ENCODE measurements around the gene CFAP58.

DNA sequence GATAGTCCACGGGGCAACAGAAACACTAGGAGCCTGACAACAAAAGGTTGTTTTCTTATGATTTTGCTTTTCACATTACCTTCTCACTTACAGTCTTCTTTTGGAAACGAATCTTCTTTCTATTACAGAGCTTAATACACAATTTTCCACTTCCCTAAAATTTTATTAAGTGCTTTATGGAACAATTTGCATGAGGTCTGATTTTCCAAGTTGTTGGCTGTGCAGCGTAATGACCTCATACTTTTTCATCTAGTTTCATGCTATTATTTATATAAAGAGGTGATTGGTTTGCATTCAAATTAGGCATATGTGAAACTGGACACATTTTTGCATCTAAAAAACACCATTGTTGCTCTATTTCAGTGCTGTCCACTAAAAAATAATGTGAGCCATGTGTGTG lies 76.7 kb downstream of the CFAP58 start:
- TF ChIP-seq, protein P1, sequence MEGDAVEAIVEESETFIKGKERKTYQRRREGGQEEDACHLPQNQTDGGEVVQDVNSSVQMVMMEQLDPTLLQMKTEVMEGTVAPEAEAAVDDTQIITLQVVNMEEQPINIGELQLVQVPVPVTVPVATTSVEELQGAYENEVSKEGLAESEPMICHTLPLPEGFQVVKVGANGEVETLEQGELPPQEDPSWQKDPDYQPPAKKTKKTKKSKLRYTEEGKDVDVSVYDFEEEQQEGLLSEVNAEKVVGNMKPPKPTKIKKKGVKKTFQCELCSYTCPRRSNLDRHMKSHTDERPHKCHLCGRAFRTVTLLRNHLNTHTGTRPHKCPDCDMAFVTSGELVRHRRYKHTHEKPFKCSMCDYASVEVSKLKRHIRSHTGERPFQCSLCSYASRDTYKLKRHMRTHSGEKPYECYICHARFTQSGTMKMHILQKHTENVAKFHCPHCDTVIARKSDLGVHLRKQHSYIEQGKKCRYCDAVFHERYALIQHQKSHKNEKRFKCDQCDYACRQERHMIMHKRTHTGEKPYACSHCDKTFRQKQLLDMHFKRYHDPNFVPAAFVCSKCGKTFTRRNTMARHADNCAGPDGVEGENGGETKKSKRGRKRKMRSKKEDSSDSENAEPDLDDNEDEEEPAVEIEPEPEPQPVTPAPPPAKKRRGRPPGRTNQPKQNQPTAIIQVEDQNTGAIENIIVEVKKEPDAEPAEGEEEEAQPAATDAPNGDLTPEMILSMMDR (conservative IDR thresholded peaks at IDR 0.05): no peak
- TF ChIP-seq EZH2 (IDR thresholded peaks at IDR 0.05; ENCODE audit: low read depth): no peak

Data from PC-9 (cell line).